GM12878 (cell line): ENCODE measurements around the gene FOXL1. TPM values are rescaled to one million over a fixed set of nuclear protein-coding genes. Genes with fewer than 3 reads are reported as not detected.

Experiments
- BACH1 ChIP-seq: fragments of 450-650 bp; IDR thresholded peaks from 2 replicates; pipeline ENCODE4 v1.6.1; 2017; ENCODE audit warnings: mild to moderate bottlenecking, borderline replicate concordance
- CBX5 ChIP-seq: sonication (generic); IDR thresholded peaks from 2 replicates; pipeline ENCODE4 v1.6.1; 2016; ENCODE audit warnings: low read depth, moderate library complexity, mild to moderate bottlenecking, inconsistent platforms
- EP300 ChIP-seq, 2 experiments: fragments of 150-350 bp in 1 of 2; IDR thresholded peaks; 2 replicates each; pipeline ENCODE4 v1.6.1; 2011 to 2012; ENCODE audit warnings: low read depth in 2 of 2, low read length in 2 of 2, borderline replicate concordance in 1 of 2, improper control_type of control experiment in 1 of 2, inconsistent platforms in 1 of 2; ENCODE audit not compliant: control insufficient read depth in 1 of 2
- FOXK2 ChIP-seq: fragments of 450-650 bp; IDR thresholded peaks from 2 replicates; pipeline ENCODE4 v1.6.1; 2017; ENCODE audit warnings: mild to moderate bottlenecking, moderate library complexity
- GABPA ChIP-seq: IDR thresholded peaks from 2 replicates; pipeline ENCODE4 v1.6.1; 2014; ENCODE audit warnings: antibody characterized with exemption, low read depth, mild to moderate bottlenecking, inconsistent platforms
- HDAC6 ChIP-seq: fragments of 200-600 bp; sonication (generic); IDR thresholded peaks from one replicate; pipeline ENCODE4 v1.8.0; 2017; ENCODE audit warnings: antibody characterized with exemption; ENCODE audit not compliant: unreplicated experiment
- IKZF1 ChIP-seq: fragments of 450-650 bp; conservative IDR thresholded peaks from 2 replicates; pipeline ENCODE4 v1.6.1; 2017; ENCODE audit warnings: antibody characterized with exemption, mild to moderate bottlenecking
- IRF4 ChIP-seq: IDR thresholded peaks from 2 replicates; pipeline ENCODE4 v1.6.1; 2011; ENCODE audit warnings: low read depth, low read length
- JUND ChIP-seq: IDR thresholded peaks from 2 replicates; pipeline ENCODE4 v1.6.1; 2012; ENCODE audit warnings: low read depth, mild to moderate bottlenecking, low read length, improper control_type of control experiment, moderate library complexity
- MAX ChIP-seq: IDR thresholded peaks from 2 replicates; pipeline ENCODE4 v1.6.1; 2012; ENCODE audit warnings: low read depth, low read length, improper control_type of control experiment
- MEF2A ChIP-seq: IDR thresholded peaks from 2 replicates; pipeline ENCODE4 v1.6.1; 2011; ENCODE audit warnings: low read depth, mild to moderate bottlenecking, low read length, moderate library complexity; ENCODE audit not compliant: insufficient read depth
- MEF2B ChIP-seq: fragments of 450-650 bp; IDR thresholded peaks from 2 replicates; pipeline ENCODE4 v1.6.1; 2018; ENCODE audit warnings: mild to moderate bottlenecking, moderate library complexity; ENCODE audit not compliant: partially characterized antibody, poor library complexity, severe bottlenecking
- MYB ChIP-seq: fragments of 150-350 bp; IDR thresholded peaks from 2 replicates; pipeline ENCODE4 v1.6.1; 2014; ENCODE audit warnings: mild to moderate bottlenecking, low read depth, low read length, borderline replicate concordance
- RAD51 ChIP-seq: fragments of 450-650 bp; IDR thresholded peaks from 2 replicates; pipeline ENCODE4 v1.6.1; 2016; ENCODE audit warnings: moderate library complexity, mild to moderate bottlenecking, inconsistent platforms
- RB1 ChIP-seq: fragments of 450-650 bp; formaldehyde crosslinking; IDR thresholded peaks from 2 replicates; pipeline ENCODE4 v1.6.1; 2017; ENCODE audit warnings: mild to moderate bottlenecking, borderline replicate concordance
- RBBP5 ChIP-seq: fragments of 200-600 bp; sonication (generic); conservative IDR thresholded peaks from 2 replicates; pipeline ENCODE4 v1.6.1; 2016
- RELA ChIP-seq: fragments of 450-650 bp; IDR thresholded peaks from 2 replicates; pipeline ENCODE4 v1.8.0; 2014; ENCODE audit warnings: borderline replicate concordance; ENCODE audit not compliant: partially characterized antibody
- RELB ChIP-seq: fragments of 450-650 bp; IDR thresholded peaks from 2 replicates; pipeline ENCODE4 v1.6.1; 2017; ENCODE audit warnings: low read depth, mild to moderate bottlenecking, moderate library complexity
- RFX5 ChIP-seq: IDR thresholded peaks from 2 replicates; pipeline ENCODE4 v1.6.1; 2011; ENCODE audit warnings: low read depth, low read length, improper control_type of control experiment
- SIX5 ChIP-seq: IDR thresholded peaks from 2 replicates; pipeline ENCODE4 v1.6.1; 2011; ENCODE audit warnings: mild to moderate bottlenecking, low read depth, low read length, moderate library complexity; ENCODE audit not compliant: severe bottlenecking
- SMARCA5 ChIP-seq: fragments of 450-650 bp; IDR thresholded peaks from 2 replicates; pipeline ENCODE4 v1.6.1; 2017; ENCODE audit warnings: mild to moderate bottlenecking
- SP1 ChIP-seq: IDR thresholded peaks from one replicate; pipeline ENCODE4 v1.6.1; 2011; ENCODE audit warnings: low read depth, low read length
- SRF ChIP-seq, 2 experiments: IDR thresholded peaks; 2 replicates each; pipeline ENCODE4 v1.6.1; 2011; ENCODE audit warnings: low read depth in 2 of 2, low read length in 2 of 2, mild to moderate bottlenecking in 1 of 2, moderate library complexity in 1 of 2
- SUZ12 ChIP-seq: fragments of 200-600 bp; sonication (generic); IDR thresholded peaks from one replicate; pipeline ENCODE4 v1.6.1; 2018; ENCODE audit warnings: antibody characterized with exemption, mild to moderate bottlenecking; ENCODE audit not compliant: unreplicated experiment
- TCF7 ChIP-seq: IDR thresholded peaks from 2 replicates; pipeline ENCODE4 v1.6.1; 2014; ENCODE audit warnings: antibody characterized with exemption, borderline replicate concordance
- ZZZ3 ChIP-seq: IDR thresholded peaks from 2 replicates; pipeline ENCODE4 v1.6.1; 2011; ENCODE audit warnings: low read depth; ENCODE audit not compliant: control insufficient read depth, insufficient read length
- polyA plus RNA-seq, 11 experiments: library from polyadenylated mRNA; depleted of rRNA in 4 of 11; unstranded in 6 of 11; stranded (reverse) in 5 of 11; fragments of >200 nt; fragmentation: Nextera tagmentation in 4 of 11; fragmentation: Illumina TruSeq in 1 of 11; extraction: Ambion mirVana in 4 of 11; extraction: Trizol in 1 of 11; gene quantifications; 1 replicate in 1 of 11; 2 replicates in 10 of 11; pipeline versions ENCODE4 v1.2.1 to v1.2.3, GENCODE V29; 2011 to 2016; ENCODE audit warnings: inconsistent platforms in 2 of 11, missing spikeins in 2 of 11, low read depth in 1 of 11
- total RNA-seq, 4 experiments: library from RNA; depleted of rRNA in 3 of 4; stranded (reverse); fragments of >200 nt in 3 of 4; fragmentation: Illumina TruSeq in 1 of 4; extraction: Trizol in 1 of 4; gene quantifications; 2 replicates each; pipeline versions ENCODE4 v1.2.1 to v1.2.3, GENCODE V29; 2013 to 2021
- TF ChIP-seq, protein P1 (sequence below): fragments of 450-650 bp; IDR thresholded peaks from 2 replicates; pipeline ENCODE4 v1.6.1; 2018; ENCODE audit warnings: mild to moderate bottlenecking, low read depth, moderate library complexity; ENCODE audit not compliant: partially characterized antibody

FOXL1 gene
- total and polyA plus RNA-seq, 10 of the 15 experiments (the other 5 are each of a cell fraction or from before 2014, with no cell fraction given): 0.05 TPM; not detected in 9

DNA sequence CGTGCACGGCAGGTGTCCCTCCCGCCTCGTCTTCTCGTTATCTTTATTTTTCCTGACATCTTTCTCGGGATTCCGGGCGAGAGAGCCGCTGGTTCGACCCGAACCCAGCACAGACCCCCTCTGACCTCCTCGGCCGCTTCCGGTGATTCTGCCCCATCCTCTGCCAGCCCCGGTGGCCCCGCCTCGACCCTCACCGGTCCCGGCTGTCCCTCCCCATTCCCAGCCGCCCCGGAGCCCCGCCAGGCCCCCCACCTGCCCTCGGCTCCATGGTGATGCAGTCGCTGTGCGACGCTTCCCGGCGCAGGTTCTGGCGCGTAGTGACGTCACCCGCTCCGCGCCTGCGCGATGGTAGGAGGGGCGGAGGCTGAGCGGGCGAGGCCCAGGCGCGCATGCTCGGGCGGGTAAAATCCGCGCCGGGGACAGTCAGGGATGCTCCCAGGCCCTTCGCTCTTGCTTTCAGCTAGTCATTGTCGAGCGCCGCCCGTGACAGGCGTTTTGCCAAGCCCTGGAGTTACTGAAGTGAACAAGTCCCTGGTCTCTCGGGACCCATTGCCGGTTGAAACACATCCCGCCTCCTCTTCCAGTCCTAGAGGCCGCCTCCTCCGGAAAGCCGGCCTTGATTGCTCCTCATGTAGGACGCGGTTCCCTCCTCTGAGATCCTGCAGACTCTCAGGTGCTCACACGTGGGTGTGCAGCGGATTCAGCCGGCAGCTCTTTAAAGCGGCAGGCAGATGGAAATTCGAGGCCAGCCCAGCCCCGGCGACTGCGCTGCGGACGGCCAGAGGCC is 23.2 kb upstream of the FOXL1 start, which contains the start of gene MTHFSD (continued):
- TF ChIP-seq SP1: peak; percentile 15
- TF ChIP-seq IRF4: no peak
- no peak for TF ChIP-seq FOXK2
- peak; percentile 16 for TF ChIP-seq RELA
- TF ChIP-seq EP300 (IDR thresholded peaks at IDR 0.05; ENCODE audit: borderline replicate concordance in 1 of 2, control insufficient read depth in 1 of 2, low read depth in 2 of 2, low read length in 2 of 2): no peak
- TF ChIP-seq BACH1: no peak
- 0 out of 2 replicates have a peak, but pooled peaks have one; percentile 30 for TF ChIP-seq RELB
- TF ChIP-seq MEF2A: no peak
- TF ChIP-seq SRF (IDR thresholded peaks at IDR 0.05; ENCODE audit: low read depth in 2 of 2, low read length in 2 of 2): peak; percentile 59 to 92; a peak in 3 of 4 replicates
- TF ChIP-seq ZZZ3: no peak
- peak; percentile 35 for TF ChIP-seq SIX5
- TF ChIP-seq CBX5: no peak
- TF ChIP-seq MEF2B: peak; percentile 19
- no peak for TF ChIP-seq TCF7
- TF ChIP-seq MYB: no peak
- no peak for TF ChIP-seq RAD51
- peak; percentile 63; the same call in 1 of the 2 replicates for TF ChIP-seq RB1
- TF ChIP-seq JUND: 0 out of 2 replicates have a peak, but pooled peaks have one; percentile 62
- TF ChIP-seq HDAC6: no peak
- TF ChIP-seq SMARCA5: peak; percentile 96
- 0 out of 2 replicates have a peak, but pooled peaks have one; percentile 18 for TF ChIP-seq MAX
- peak; percentile 34; the same call in 1 of the 2 replicates for TF ChIP-seq RFX5
- TF ChIP-seq GABPA: no peak
- TF ChIP-seq, protein P1, sequence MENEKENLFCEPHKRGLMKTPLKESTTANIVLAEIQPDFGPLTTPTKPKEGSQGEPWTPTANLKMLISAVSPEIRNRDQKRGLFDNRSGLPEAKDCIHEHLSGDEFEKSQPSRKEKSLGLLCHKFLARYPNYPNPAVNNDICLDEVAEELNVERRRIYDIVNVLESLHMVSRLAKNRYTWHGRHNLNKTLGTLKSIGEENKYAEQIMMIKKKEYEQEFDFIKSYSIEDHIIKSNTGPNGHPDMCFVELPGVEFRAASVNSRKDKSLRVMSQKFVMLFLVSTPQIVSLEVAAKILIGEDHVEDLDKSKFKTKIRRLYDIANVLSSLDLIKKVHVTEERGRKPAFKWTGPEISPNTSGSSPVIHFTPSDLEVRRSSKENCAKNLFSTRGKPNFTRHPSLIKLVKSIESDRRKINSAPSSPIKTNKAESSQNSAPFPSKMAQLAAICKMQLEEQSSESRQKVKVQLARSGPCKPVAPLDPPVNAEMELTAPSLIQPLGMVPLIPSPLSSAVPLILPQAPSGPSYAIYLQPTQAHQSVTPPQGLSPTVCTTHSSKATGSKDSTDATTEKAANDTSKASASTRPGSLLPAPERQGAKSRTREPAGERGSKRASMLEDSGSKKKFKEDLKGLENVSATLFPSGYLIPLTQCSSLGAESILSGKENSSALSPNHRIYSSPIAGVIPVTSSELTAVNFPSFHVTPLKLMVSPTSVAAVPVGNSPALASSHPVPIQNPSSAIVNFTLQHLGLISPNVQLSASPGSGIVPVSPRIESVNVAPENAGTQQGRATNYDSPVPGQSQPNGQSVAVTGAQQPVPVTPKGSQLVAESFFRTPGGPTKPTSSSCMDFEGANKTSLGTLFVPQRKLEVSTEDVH: no peak
- TF ChIP-seq RBBP5: no peak
- TF ChIP-seq SUZ12: no peak
- peak; percentile 97 for TF ChIP-seq IKZF1
